ENCODE measurements around the gene MAN2B1. TPM values are rescaled to one million over a fixed set of nuclear protein-coding genes. Genes with fewer than 3 reads are reported as not detected.

Gene MAN2B1
- total and polyA plus RNA-seq, 12 donors = 19.5 to 194 (median 113) TPM

GRCh38 chr19:12705654-12706331, 39.3 kb upstream of the MAN2B1 start:
- no peak for DNase-seq
- Histone ChIP-seq H3K27ac (no peak overlapping the region), H3K36me3 (replicated peaks in 1 of 2) (peaks cover 0 to 99% of the 10 kb centered on the region in 2 donors), H3K9me3 (replicated peaks in 1 of 3) (no peaks in the 10 kb centered on the region), H3K4me1 (replicated peaks in 1 of 2) (no peaks in the 10 kb centered on the region), H3K27me3 (no peaks in the 10 kb centered on the region), H3K4me3 (no peak overlapping the region)
- intact Hi-C loops (cut with DNase I) = no loop called here
- 82 to 87% (median 83%) methylated on average over 9 to 29 of the region's 29 CpGs for WGBS, 4 donors
- no peak for TF ChIP-seq CTCF (IDR thresholded peaks at IDR 0.05)
- TF ChIP-seq POLR2A (IDR thresholded peaks at IDR 0.05) = no peak

- DNase-seq = no peak
- Histone ChIP-seq H3K9me3 (replicated peaks in 1 of 3) (no peaks in the 10 kb centered on the region), H3K36me3 (replicated peaks in 1 of 2) (peaks cover 0 to 99% of the 10 kb centered on the region in 2 donors), H3K4me3 (no peak overlapping the region), H3K27ac (no peak overlapping the region), H3K4me1 (replicated peaks in 1 of 2) (no peaks in the 10 kb centered on the region), H3K27me3 (no peaks in the 10 kb centered on the region)
- intact Hi-C loops (cut with DNase I) = no loop called here
- WGBS, 4 donors = 92 to 95% (median 93%) methylated on average over 6 to 13 of the region's 13 CpGs
- TF ChIP-seq CTCF (IDR thresholded peaks at IDR 0.05) (no peak), POLR2A (IDR thresholded peaks at IDR 0.05) (no peak)
Observed at GRCh38 chr19:12705169-12705568, 38.6 kb upstream of the MAN2B1 start.

- intact Hi-C loops (cut with DNase I) = no loop called here
- no peak for TF ChIP-seq POLR2A (IDR thresholded peaks at IDR 0.05)
- TF ChIP-seq CTCF (IDR thresholded peaks at IDR 0.05) = no peak
- WGBS, 4 donors = 67 to 79% (median 70%) methylated on average over 9 of the region's 9 CpGs
Observed at GRCh38 chr19:12703046-12703445, 36.5 kb upstream of the MAN2B1 start.

GRCh38 chr19:12701596-12702282, 35.2 kb upstream of the MAN2B1 start:
- TF ChIP-seq POLR2A (IDR thresholded peaks at IDR 0.05) = no peak
- TF ChIP-seq CTCF (IDR thresholded peaks at IDR 0.05) = no peak
- intact Hi-C loops (cut with DNase I) = no loop called here
- Histone ChIP-seq H3K9me3 (replicated peaks in 1 of 3) (no peaks in the 10 kb centered on the region), H3K36me3 (replicated peaks in 1 of 2) (peaks cover 0 to 67% of the 10 kb centered on the region in 2 donors), H3K27ac (no peak overlapping the region), H3K27me3 (no peaks in the 10 kb centered on the region), H3K4me3 (no peak overlapping the region), H3K4me1 (replicated peaks in 1 of 2) (peaks cover 0 to 6% of the 10 kb centered on the region in 2 donors)
- WGBS, 4 donors = 79 to 87% (median 84%) methylated on average over 19 to 33 of the region's 33 CpGs
- DNase-seq = no peak

More at GRCh38 chr19:12703046-12703445, 36.5 kb upstream of the MAN2B1 start:
- H3K36me3 ChIP-seq (replicated peaks in 1 of 2) = peaks cover 0 to 80% of the 10 kb centered on the region in 2 donors
- no peak overlapping the region for H3K27ac ChIP-seq
- DNase-seq = no peak
- H3K4me1 ChIP-seq (replicated peaks in 1 of 2) = no peaks in the 10 kb centered on the region
- H3K9me3 ChIP-seq (replicated peaks in 1 of 3) = no peaks in the 10 kb centered on the region
- H3K27me3 ChIP-seq = no peaks in the 10 kb centered on the region
- H3K4me3 ChIP-seq = no peak overlapping the region
